Fibroblast of skin of back (primary cell): ENCODE measurements around the gene FUZ.
"Not testable (repeated sequence)": the region's sequence is repeated elsewhere in the genome, so short reads cannot be mapped to it uniquely, and the experiment has no call there.

ENCODE experiments used
- DNase-seq: peaks from one replicate; pipeline ENCODE4 v3.0.0-alpha.2; 2013

Gene FUZ

GRCh38 chr19:49832556-49832955 lies 19.5 kb upstream of the FUZ start:
- peak; percentile 37 for DNase-seq

GRCh38 chr19:49831592-49831991 lies 18.5 kb upstream of the FUZ start:
- no peak for DNase-seq

GRCh38 chr19:49830766-49831165 lies 17.7 kb upstream of the FUZ start:
- DNase-seq = no peak

- DNase-seq = no peak
Observed at GRCh38 chr19:49829721-49830120, 16.6 kb upstream of the FUZ start.

- no peak for DNase-seq
Observed at GRCh38 chr19:49829200-49829599, 16.1 kb upstream of the FUZ start.

GRCh38 chr19:49827034-49827433 lies 13.9 kb upstream of the FUZ start:
- DNase-seq = no peak

- no peak for DNase-seq
Observed at GRCh38 chr19:49824662-49825061, 11.6 kb upstream of the FUZ start.

- DNase-seq = no peak
Observed at GRCh38 chr19:49823472-49823871, 10.4 kb upstream of the FUZ start.

- no peak for DNase-seq
Observed at GRCh38 chr19:49820125-49820524, 7.0 kb upstream of the FUZ start.

GRCh38 chr19:49819452-49820115 lies 6.5 kb upstream of the FUZ start:
- not testable (repeated sequence) for DNase-seq

GRCh38 chr19:49818649-49819370 lies 5.7 kb upstream of the FUZ start:
- DNase-seq = no peak

- peak; percentile 79 for DNase-seq
Observed at GRCh38 chr19:49817964-49818648, 5.0 kb upstream of the FUZ start, which contains the start of gene MED25. TSS of gene MED25 (plus strand) at chr19:49818289. CDS start at chr19:49818342, 53 bp downstream.

GRCh38 chr19:49816590-49816989 lies 3.5 kb upstream of the FUZ start:
- no peak for DNase-seq

- peak; percentile 34 for DNase-seq
Observed at GRCh38 chr19:49814010-49814409, 918 bp upstream of the FUZ start.

- DNase-seq = no peak
Observed at GRCh38 chr19:49812452-49812996, 568 bp downstream of the FUZ start.

- DNase-seq = no peak
Observed at GRCh38 chr19:49811328-49811727, 1.8 kb downstream of the FUZ start.

- no peak for DNase-seq
Observed at GRCh38 chr19:49809941-49810389, 3.1 kb downstream of the FUZ start.

GRCh38 chr19:49809160-49809940 lies 3.7 kb downstream of the FUZ start:
- DNase-seq = peak; percentile 40

GRCh38 chr19:49808711-49809159 lies 4.4 kb downstream of the FUZ start:
- DNase-seq = peak; percentile 81

GRCh38 chr19:49807904-49808675 lies 5.0 kb downstream of the FUZ start:
- DNase-seq = no peak
